OCI-LY7 (cell line): ENCODE data around the gene LRRC52. TPM values are rescaled to one million over a fixed set of nuclear protein-coding genes. Genes with fewer than 3 reads are reported as not detected.

Source experiments
- BruUV-seq: library from RNA; stranded (reverse); fragments of 400-500 nt; replicated peaks from 2 replicates; lab custom pipeline; 2021; lab: Mats Ljungman, UMichigan
- CTCF ChIA-PET: fragments of 300-600 bp; sonication (Branson Sonifier 250); formaldehyde crosslinking; loops from one replicate; lab custom pipeline; 2022; ENCODE audit warnings: antibody characterized with exemption; ENCODE audit not compliant: unreplicated experiment; lab: Charles Lee
- POLR2A ChIA-PET: fragments of 300-600 bp; sonication (Branson Sonifier 250); formaldehyde crosslinking; loops from one replicate; lab custom pipeline; 2022; ENCODE audit warnings: antibody characterized with exemption; lab: Charles Lee
- DNase-seq: peaks from one replicate; pipeline ENCODE4 v3.0.0-alpha.2; 2015; ENCODE audit warnings: low spot score
- H2AFZ ChIP-seq: fragments of 200-600 bp; sonication (generic), shearing (Covaris generic); 2 replicates; pipeline ENCODE4 v1.6.1; 2014; ENCODE audit warnings: mild to moderate bottlenecking, antibody characterized with exemption, low read length, moderate library complexity
- H3K27ac ChIP-seq: fragments of 200-600 bp; sonication (generic); 2 replicates; pipeline ENCODE4 v1.5.1; 2014; ENCODE audit warnings: mixed run types, low read depth, mild to moderate bottlenecking, moderate library complexity, low read length, inconsistent platforms; ENCODE audit not compliant: poor library complexity, severe bottlenecking
- H3K36me3 ChIP-seq: fragments of 200-600 bp; sonication (generic); 2 replicates; pipeline ENCODE4 v1.6.1; 2014; ENCODE audit warnings: mild to moderate bottlenecking, antibody characterized with exemption, low read length, moderate library complexity, mixed read lengths; ENCODE audit not compliant: insufficient read depth
- H3K4me1 ChIP-seq: fragments of 200-600 bp; sonication (generic); 2 replicates; pipeline ENCODE4 v1.5.1; 2014; ENCODE audit warnings: mild to moderate bottlenecking, low read length; ENCODE audit not compliant: insufficient read depth, poor library complexity, severe bottlenecking
- H3K4me2 ChIP-seq: fragments of 200-600 bp; sonication (generic); 2 replicates; pipeline ENCODE4 v1.6.1; 2014; ENCODE audit warnings: mild to moderate bottlenecking, low read length
- H3K4me3 ChIP-seq: fragments of 200-600 bp; sonication (generic); 2 replicates; pipeline ENCODE4 v1.5.1; 2014; ENCODE audit warnings: mild to moderate bottlenecking, low read depth, low read length; ENCODE audit not compliant: poor library complexity, severe bottlenecking
- H3K79me2 ChIP-seq: fragments of 200-600 bp; sonication (generic); 2 replicates; pipeline ENCODE4 v1.6.1; 2016; ENCODE audit warnings: low read depth, mild to moderate bottlenecking, low read length, moderate library complexity, mixed read lengths; ENCODE audit not compliant: insufficient read depth
- H3K9me2 ChIP-seq: fragments of 200-600 bp; sonication (generic); 2 replicates; pipeline ENCODE4 v1.6.1; 2016; ENCODE audit warnings: mild to moderate bottlenecking, low read length, mixed read lengths; ENCODE audit not compliant: insufficient read depth
- H3K9me3 ChIP-seq: fragments of 200-600 bp; sonication (generic); 2 replicates; pipeline ENCODE4 v1.6.1; 2014; ENCODE audit warnings: mild to moderate bottlenecking, mixed run types, low read length, mixed read lengths
- H4K20me1 ChIP-seq: fragments of 200-600 bp; sonication (generic); 2 replicates; pipeline ENCODE4 v1.6.1; 2014; ENCODE audit warnings: mild to moderate bottlenecking, antibody characterized with exemption, low read length, moderate library complexity, mixed read lengths; ENCODE audit not compliant: insufficient read depth
- CTCF ChIP-seq: fragments of 200-600 bp; sonication (generic); conservative IDR thresholded peaks from 2 replicates; pipeline ENCODE4 v1.5.1; 2014; ENCODE audit warnings: mild to moderate bottlenecking, antibody characterized with exemption, low read length, moderate library complexity, mixed read lengths
- EZH2phosphoT487 ChIP-seq: fragments of 200-600 bp; sonication (generic); IDR thresholded peaks from 2 replicates; pipeline ENCODE4 v1.6.1; 2018; ENCODE audit warnings: low read depth, borderline replicate concordance, mild to moderate bottlenecking, mixed run types, antibody characterized with exemption, low read length, moderate library complexity, mixed read lengths
- intact Hi-C: fragments of 100-400 bp; cut with micrococcal nuclease; formaldehyde crosslinking; loops from one replicate; pipeline ENCODE4 v1.10.0; 2022; ENCODE audit not compliant: unreplicated experiment
- total RNA-seq, 2 experiments: library from RNA; depleted of rRNA in 1 of 2; stranded (reverse); fragments of >200 nt in 1 of 2; shearing (Covaris generic) in 1 of 2; gene quantifications; 2 replicates each; pipeline ENCODE4 v1.2.3, GENCODE V29; 2014 to 2022

Gene LRRC52
- total RNA-seq, 2 experiments from 2014 or later = not detected

GRCh38 chr1:165520646-165521045, 23.2 kb upstream of the LRRC52 start:
- H4K20me1 ChIP-seq = no peaks in the 10 kb centered on the region
- no peaks in the 10 kb centered on the region for H3K4me1 ChIP-seq
- H3K4me2 ChIP-seq = no peak overlapping the region
- POLR2A ChIA-PET = no interaction called here
- H3K27ac ChIP-seq = no peak overlapping the region
- no peaks in the 10 kb centered on the region for H3K79me2 ChIP-seq
- DNase-seq = no peak
- H3K4me3 ChIP-seq = no peak overlapping the region
- no peaks in the 10 kb centered on the region for H3K36me3 ChIP-seq
- CTCF ChIA-PET = no interaction called here
- intact Hi-C loops = no loop called here
- no peaks in the 10 kb centered on the region for H3K9me2 ChIP-seq
- H3K9me3 ChIP-seq = no peaks in the 10 kb centered on the region
- no peak overlapping the region for H2AFZ ChIP-seq
- TF ChIP-seq CTCF (no peak), EZH2phosphoT487 (no peak)
- no TSS peak for BruUV-seq

DNA sequence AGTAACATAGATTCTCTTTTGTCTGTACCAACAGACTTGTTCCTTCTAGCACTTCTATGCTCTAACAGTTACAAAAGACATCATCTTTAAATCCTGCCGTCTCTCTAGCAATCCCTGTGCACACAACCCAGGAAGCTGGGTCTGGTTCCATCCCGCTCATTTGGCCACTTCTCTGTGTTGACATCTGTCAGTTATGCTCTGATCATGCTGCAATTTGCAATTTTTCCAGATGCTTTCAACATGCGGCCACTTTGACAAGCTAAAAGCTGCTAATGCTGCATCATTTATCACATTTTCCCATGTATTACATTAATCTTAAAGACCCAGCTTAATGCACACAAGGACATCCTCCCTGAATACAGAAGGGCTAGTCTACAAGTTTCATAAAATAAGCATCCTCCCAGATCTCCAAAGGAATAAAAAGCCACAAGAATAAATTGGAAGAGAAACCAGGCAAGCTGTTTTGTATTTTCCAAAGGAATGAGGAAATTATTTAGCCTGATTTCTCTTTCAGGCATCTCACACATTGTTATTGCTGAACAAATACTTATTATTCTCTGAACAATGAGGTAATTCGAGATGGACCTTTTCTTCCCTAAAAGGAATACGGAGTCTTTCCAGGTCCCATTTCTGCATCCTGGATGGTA, 19.0 kb upstream of the LRRC52 start:
- Histone ChIP-seq H3K4me3 (no peak overlapping the region), H4K20me1 (no peaks in the 10 kb centered on the region), H3K9me2 (no peaks in the 10 kb centered on the region), H3K27ac (no peak overlapping the region), H3K4me1 (no peaks in the 10 kb centered on the region), H3K9me3 (no peaks in the 10 kb centered on the region), H3K36me3 (no peaks in the 10 kb centered on the region), H2AFZ (no peak overlapping the region), H3K79me2 (no peaks in the 10 kb centered on the region), H3K4me2 (no peak overlapping the region)
- intact Hi-C loops = no loop called here
- BruUV-seq = no TSS peak
- TF ChIP-seq EZH2phosphoT487 (no peak), CTCF (no peak)
- DNase-seq = no peak
- POLR2A ChIA-PET = interaction anchor here (1.3 kb wide), 1 partner anchor 9 kb away, joined by 3 read pairs; no protein-coding TSS in a partner anchor
- CTCF ChIA-PET = no interaction called here

DNA sequence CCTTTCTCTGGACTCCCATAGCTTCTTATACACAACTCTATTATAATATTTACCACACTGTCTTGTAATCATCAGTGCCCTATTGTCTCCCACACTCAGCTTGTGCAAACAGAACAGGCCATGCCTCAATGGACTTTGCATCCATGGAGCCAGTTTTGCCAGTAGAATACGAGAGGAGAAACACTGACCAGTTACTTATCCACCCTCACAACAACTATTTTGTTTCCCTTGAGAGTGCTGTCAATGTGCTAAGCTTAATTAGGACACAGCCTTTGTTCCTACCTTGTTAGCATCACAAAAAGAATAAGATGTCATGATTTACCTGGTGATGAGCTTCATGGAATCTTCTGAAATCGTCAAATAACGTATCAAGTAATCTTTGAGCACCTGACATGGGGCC, 18.1 kb upstream of the LRRC52 start:
- Histone ChIP-seq H3K36me3 (no peaks in the 10 kb centered on the region), H3K9me3 (no peaks in the 10 kb centered on the region), H3K79me2 (no peaks in the 10 kb centered on the region), H3K4me2 (no peak overlapping the region), H3K4me1 (no peaks in the 10 kb centered on the region), H3K27ac (no peak overlapping the region), H3K9me2 (no peaks in the 10 kb centered on the region), H2AFZ (no peak overlapping the region), H4K20me1 (no peaks in the 10 kb centered on the region), H3K4me3 (no peak overlapping the region)
- DNase-seq = no peak
- ChIA-PET POLR2A (interaction anchor here (1.3 kb wide), 1 partner anchor 8 kb away, joined by 3 read pairs; no protein-coding TSS in a partner anchor), CTCF (no interaction called here)
- BruUV-seq = no TSS peak
- intact Hi-C loops = no loop called here
- TF ChIP-seq CTCF = no peak
- no peak for TF ChIP-seq EZH2phosphoT487
